Astrocyte (in vitro differentiated cells and primary cell): Measurements from ENCODE around the gene EYA2. TPM values are rescaled to one million over a fixed set of nuclear protein-coding genes. Genes with fewer than 3 reads are reported as not detected.

Experiments used
- DNase-seq: peaks from one replicate; pipeline ENCODE4 v3.0.0-alpha.2; 2010; ENCODE audit warnings: low read depth
- FAIRE-seq: peaks from 2 replicates; lab custom pipeline; 2011; peaks lifted over from hg19 to GRCh38; lab: Jason Lieb, UNC
- H2AFZ ChIP-seq: 2 replicates; pipeline ENCODE4 v1.6.0; 2012; ENCODE audit warnings: low read depth, low read length, inconsistent platforms
- H3K27ac ChIP-seq: 2 replicates; pipeline ENCODE4 v1.5.1; 2011; ENCODE audit warnings: low read depth, low read length, inconsistent platforms
- H3K27me3 ChIP-seq: 2 replicates; pipeline ENCODE4 v1.6.0; 2011; ENCODE audit warnings: low read length, inconsistent platforms; ENCODE audit not compliant: insufficient read depth
- H3K36me3 ChIP-seq: 2 replicates; pipeline ENCODE4 v1.5.1; 2011; ENCODE audit warnings: low read length, inconsistent platforms; ENCODE audit not compliant: insufficient read depth
- H3K4me1 ChIP-seq: 2 replicates; pipeline ENCODE4 v1.5.1; 2011; ENCODE audit warnings: low read length, inconsistent platforms; ENCODE audit not compliant: insufficient read depth
- H3K4me2 ChIP-seq: 2 replicates; pipeline ENCODE4 v1.6.0; 2012; ENCODE audit warnings: low read length, inconsistent platforms
- H3K4me3 ChIP-seq: 2 replicates; pipeline ENCODE4 v1.5.1; 2011; ENCODE audit warnings: low read depth, mild to moderate bottlenecking, low read length, inconsistent platforms; ENCODE audit not compliant: insufficient read depth
- H3K79me2 ChIP-seq: 2 replicates; pipeline ENCODE4 v1.6.0; 2012; ENCODE audit warnings: mild to moderate bottlenecking, low read length, inconsistent platforms; ENCODE audit not compliant: insufficient read depth
- H3K9ac ChIP-seq: 2 replicates; pipeline ENCODE4 v1.6.0; 2012; ENCODE audit warnings: mild to moderate bottlenecking, low read length, inconsistent platforms
- H3K9me3 ChIP-seq: 2 replicates; pipeline ENCODE4 v1.5.1; 2012; ENCODE audit warnings: low read depth, mild to moderate bottlenecking, low read length, inconsistent platforms; ENCODE audit not compliant: insufficient read depth
- H4K20me1 ChIP-seq: 2 replicates; pipeline ENCODE4 v1.6.0; 2012; ENCODE audit warnings: low read length, inconsistent platforms; ENCODE audit not compliant: insufficient read depth
- H3K27ac Mint-ChIP-seq: one replicate; pipeline ENCODE4 v1.8.0; 2021; ENCODE audit warnings: mild to moderate bottlenecking, mixed read lengths; ENCODE audit not compliant: unreplicated experiment
- H3K27me3 Mint-ChIP-seq: one replicate; pipeline ENCODE4 v1.8.0; 2021; ENCODE audit warnings: low read depth, mixed read lengths; ENCODE audit not compliant: unreplicated experiment
- H3K36me3 Mint-ChIP-seq: one replicate; pipeline ENCODE4 v1.8.0; 2021; ENCODE audit warnings: low read depth, mixed read lengths; ENCODE audit not compliant: unreplicated experiment
- H3K4me1 Mint-ChIP-seq: one replicate; pipeline ENCODE4 v1.8.0; 2021; ENCODE audit warnings: low read depth, mixed read lengths; ENCODE audit not compliant: unreplicated experiment
- H3K4me3 Mint-ChIP-seq: one replicate; pipeline ENCODE4 v1.8.0; 2021; ENCODE audit warnings: mild to moderate bottlenecking, moderate library complexity, mixed read lengths; ENCODE audit not compliant: unreplicated experiment
- H3K9me3 Mint-ChIP-seq: one replicate; pipeline ENCODE4 v1.8.0; 2021; ENCODE audit warnings: mild to moderate bottlenecking, mixed read lengths; ENCODE audit not compliant: unreplicated experiment
- CTCF ChIP-seq: IDR thresholded peaks from 2 replicates; pipeline ENCODE4 v1.5.1; 2011; ENCODE audit warnings: low read depth, mild to moderate bottlenecking, inconsistent platforms, low read length, moderate library complexity; ENCODE audit not compliant: insufficient read depth
- EZH2 ChIP-seq: IDR thresholded peaks from 2 replicates; pipeline ENCODE4 v1.6.1; 2012; ENCODE audit warnings: mild to moderate bottlenecking, low read length, inconsistent platforms; ENCODE audit not compliant: insufficient read depth
- total RNA-seq: library from RNA; stranded (reverse); gene quantifications from 2 replicates; pipeline ENCODE4 v1.2.1, GENCODE V29; 2021

The EYA2 gene
- total RNA-seq, 1 donor from 2014 or later, result 1.5 TPM

- Histone ChIP-seq H3K4me2 (no peak overlapping the region), H3K4me3 (no peak overlapping the region), H3K79me2 (no peaks in the 10 kb centered on the region), H3K4me1 (no peaks in the 10 kb centered on the region), H3K27me3 (no peaks in the 10 kb centered on the region), H3K9me3 (no peaks in the 10 kb centered on the region), H3K9ac (no peak overlapping the region), H4K20me1 (no peaks in the 10 kb centered on the region), H3K36me3 (peaks cover 35% of the 10 kb centered on the region), H3K27ac (no peak overlapping the region), H2AFZ (no peak overlapping the region)
- Mint-ChIP-seq H3K27me3 (no peaks in the 10 kb centered on the region), H3K36me3 (peaks cover 23% of the 10 kb centered on the region), H3K9me3 (no peaks in the 10 kb centered on the region), H3K4me1 (no peaks in the 10 kb centered on the region), H3K27ac (no peak overlapping the region), H3K4me3 (no peak overlapping the region)
- DNase-seq (no peak), FAIRE-seq (no peak)
- TF ChIP-seq CTCF (no peak), EZH2 (no peak)
Observed at GRCh38 chr20:47221036-47221625, 326.5 kb downstream of the EYA2 start.

GRCh38 chr20:47222468-47223119 is 328.0 kb downstream of the EYA2 start:
- Mint-ChIP-seq H3K27me3 (no peaks in the 10 kb centered on the region), H3K4me3 (no peak overlapping the region), H3K4me1 (peaks cover 3% of the 10 kb centered on the region), H3K9me3 (no peaks in the 10 kb centered on the region), H3K36me3 (peaks cover 28% of the 10 kb centered on the region), H3K27ac (no peak overlapping the region)
- Histone ChIP-seq H3K9ac (no peak overlapping the region), H4K20me1 (no peaks in the 10 kb centered on the region), H3K27me3 (no peaks in the 10 kb centered on the region), H3K4me2 (no peak overlapping the region), H2AFZ (no peak overlapping the region), H3K4me1 (no peaks in the 10 kb centered on the region), H3K27ac (no peak overlapping the region), H3K9me3 (no peaks in the 10 kb centered on the region), H3K4me3 (no peak overlapping the region), H3K36me3 (peaks cover 41% of the 10 kb centered on the region), H3K79me2 (no peaks in the 10 kb centered on the region)
- TF ChIP-seq EZH2 (no peak), CTCF (no peak)
- no peak for FAIRE-seq
- no peak for DNase-seq

- Histone ChIP-seq H3K36me3 (peaks cover 48% of the 10 kb centered on the region), H3K9me3 (no peaks in the 10 kb centered on the region), H3K79me2 (no peaks in the 10 kb centered on the region), H4K20me1 (no peaks in the 10 kb centered on the region), H2AFZ (no peak overlapping the region), H3K27me3 (no peaks in the 10 kb centered on the region), H3K4me1 (no peaks in the 10 kb centered on the region), H3K4me2 (no peak overlapping the region), H3K27ac (no peak overlapping the region), H3K9ac (no peak overlapping the region), H3K4me3 (no peak overlapping the region)
- Mint-ChIP-seq H3K4me3 (no peak overlapping the region), H3K4me1 (peaks cover 3% of the 10 kb centered on the region), H3K36me3 (peaks cover 21% of the 10 kb centered on the region), H3K9me3 (no peaks in the 10 kb centered on the region), H3K27me3 (no peaks in the 10 kb centered on the region), H3K27ac (no peak overlapping the region)
- DNase-seq (no peak), FAIRE-seq (no peak)
- TF ChIP-seq CTCF, result no peak
- TF ChIP-seq EZH2, result no peak
Observed at GRCh38 chr20:47223896-47224295, 329.3 kb downstream of the EYA2 start.
